B cell (primary cell): ENCODE data around the gene GCC2. TPM values are rescaled to one million over a fixed set of nuclear protein-coding genes. Genes with fewer than 3 reads are reported as not detected.

Experiments used
- ATAC-seq: fragments of 200-7000 bp; cut with Tn5 transposase; one replicate; pipeline ENCODE4 v1.10.0; 2021; ENCODE audit warnings: low read depth, mild to moderate bottlenecking, moderate number of reproducible peaks, moderate library complexity
- CTCF ChIA-PET: fragments of 350-600 bp; sonication (Branson Sonifier 250); formaldehyde crosslinking; loops from one replicate; lab custom pipeline; 2021; ENCODE audit warnings: antibody characterized with exemption, inconsistent platforms; lab: Charles Lee
- POLR2A ChIA-PET: fragments of 350-600 bp; sonication (Branson Sonifier 250); formaldehyde crosslinking; loops from one replicate; lab custom pipeline; 2021; ENCODE audit warnings: antibody characterized with exemption; lab: Charles Lee
- DNase-seq: peaks from one replicate; pipeline ENCODE4 v3.0.0; 2013
- H2AFZ ChIP-seq: 2 replicates; pipeline ENCODE4 v1.6.1; 2012; ENCODE audit warnings: mild to moderate bottlenecking, low read depth, low read length; ENCODE audit not compliant: insufficient read depth, poor library complexity, severe bottlenecking
- H3K27ac ChIP-seq, 2 donors: 1 replicate in 1 of 2; 2 replicates in 1 of 2; pipeline ENCODE4 v1.5.1; 2012 to 2013; ENCODE audit warnings: low read length in 2 of 2, mild to moderate bottlenecking in 2 of 2, moderate library complexity in 1 of 2
- H3K27me3 ChIP-seq, 4 experiments: fragments of 200-600 bp in 1 of 4; sonication (generic) in 1 of 4; replicated peaks in 1 of 4; 1 replicate in 2 of 4; 2 replicates in 2 of 4; pipeline versions ENCODE4 v1.6.1 to v1.7.0; 2013 to 2016; ENCODE audit warnings: low read length in 3 of 4, mild to moderate bottlenecking in 2 of 4, mixed read lengths in 1 of 4, moderate library complexity in 1 of 4; ENCODE audit not compliant: insufficient read depth in 4 of 4, control insufficient read depth in 3 of 4; ENCODE audit errors: control extremely low read depth in 1 of 4
- H3K36me3 ChIP-seq, 2 experiments: replicated peaks in 1 of 2; 1 replicate in 1 of 2; 2 replicates in 1 of 2; pipeline versions ENCODE4 v1.6.1 to v1.7.1; 2013; ENCODE audit warnings: low read length in 1 of 2; ENCODE audit not compliant: insufficient read depth in 2 of 2, control insufficient read depth in 1 of 2; ENCODE audit errors: control extremely low read depth in 1 of 2, extremely low read depth in 1 of 2
- H3K4me1 ChIP-seq, 2 donors: fragments of 200-600 bp in 1 of 2; sonication (generic) in 1 of 2; 1 replicate in 1 of 2; 2 replicates in 1 of 2; pipeline versions ENCODE4 v1.5.1 to v1.6.1; 2013 to 2017; ENCODE audit warnings: low read length in 2 of 2; ENCODE audit not compliant: control insufficient read depth in 2 of 2, insufficient read depth in 2 of 2
- H3K4me2 ChIP-seq: replicated peaks from 2 replicates; pipeline ENCODE3; 2012; ENCODE audit warnings: mild to moderate bottlenecking, low read depth, low read length; ENCODE audit not compliant: poor library complexity, severe bottlenecking
- H3K4me3 ChIP-seq, 5 experiments: fragments of 200-600 bp in 1 of 5; sonication (generic) in 1 of 5; 1 replicate in 3 of 5; 2 replicates in 2 of 5; pipeline versions ENCODE4 v1.5.1 to v1.7.0; 2011 to 2016; ENCODE audit warnings: low read length in 4 of 5, mild to moderate bottlenecking in 4 of 5, low read depth in 2 of 5, control low read depth in 1 of 5, moderate library complexity in 1 of 5; ENCODE audit not compliant: insufficient read depth in 1 of 5; ENCODE audit errors: control extremely low read depth in 1 of 5, extremely low read depth in 1 of 5
- H3K79me2 ChIP-seq: fragments of 200-600 bp; sonication (generic); one replicate; pipeline ENCODE4 v1.6.0; 2016; ENCODE audit warnings: low read length; ENCODE audit not compliant: control insufficient read depth, insufficient read depth
- H3K9ac ChIP-seq: fragments of 200-600 bp; sonication (generic); 2 replicates; pipeline ENCODE4 v1.6.1; 2017; ENCODE audit warnings: mild to moderate bottlenecking, low read length, moderate library complexity
- H3K9me3 ChIP-seq, 3 donors: one replicate each; pipeline versions ENCODE4 v1.6.1 to v1.7.1; 2013; ENCODE audit warnings: low read length in 2 of 3; ENCODE audit not compliant: control insufficient read depth in 2 of 3, insufficient read depth in 1 of 3; ENCODE audit errors: control extremely low read depth in 1 of 3
- H4K20me1 ChIP-seq: 2 replicates; pipeline ENCODE4 v1.6.0; 2012; ENCODE audit warnings: mild to moderate bottlenecking, low read length; ENCODE audit not compliant: insufficient read depth, control insufficient read depth, poor library complexity, severe bottlenecking
- H3K27ac Mint-ChIP-seq: one replicate; pipeline ENCODE4 v1.8.0; 2021; ENCODE audit warnings: mixed read lengths
- H3K27me3 Mint-ChIP-seq: one replicate; pipeline ENCODE4 v1.8.0; 2021; ENCODE audit warnings: mixed read lengths
- H3K4me1 Mint-ChIP-seq: one replicate; pipeline ENCODE4 v1.8.0; 2021; ENCODE audit warnings: mixed read lengths
- H3K4me3 Mint-ChIP-seq: one replicate; pipeline ENCODE4 v1.8.0; 2021; ENCODE audit warnings: mixed read lengths
- H3K9me3 Mint-ChIP-seq: one replicate; pipeline ENCODE4 v1.8.0; 2022; ENCODE audit warnings: mixed read lengths; ENCODE audit not compliant: insufficient read depth
- CTCF ChIP-seq: fragments of 200-600 bp; IDR thresholded peaks from one replicate; pipeline ENCODE4 v1.8.0; 2022; ENCODE audit warnings: antibody characterized with exemption, mild to moderate bottlenecking
- EZH2 ChIP-seq: IDR thresholded peaks from 2 replicates; pipeline ENCODE4 v1.6.1; 2012; ENCODE audit warnings: borderline replicate concordance, low read depth, mild to moderate bottlenecking, moderate library complexity, low read length; ENCODE audit not compliant: insufficient read depth, poor library complexity, severe bottlenecking
- WGBS: methylation state at CpG from one replicate; pipeline ENCODE4 v1.1.5; 2013; ENCODE audit warnings: missing lambda C conversion rate; ENCODE audit not compliant: insufficient coverage; 5-methylcytosine and 5-hydroxymethylcytosine counted together
- intact Hi-C: fragments of 100-400 bp; cut with micrococcal nuclease; formaldehyde crosslinking; loops from one replicate; pipeline ENCODE4 v1.10.0; 2022
- polyA plus RNA-seq: library from polyadenylated mRNA; depleted of rRNA; stranded (reverse); fragments of >200 nt; gene quantifications from 2 replicates; pipeline ENCODE4 v1.2.3, GENCODE V29; 2012
- total RNA-seq, 2 donors: library from RNA; stranded (reverse); fragments of 120-200 nt in 1 of 2; gene quantifications; 1 replicate in 1 of 2; 2 replicates in 1 of 2; pipeline versions ENCODE4 v1.2.3 to v1.2.4, GENCODE V29; 2013 to 2022

Gene GCC2
- total and polyA plus RNA-seq, 2 donors (not counting 1 experiment from before 2014, with no cell fraction given), result 12.3 to 87.9 TPM

GRCh38 chr2:108541451-108541850 lies 92.4 kb downstream of the GCC2 start:
- H2AFZ ChIP-seq, result no peak overlapping the region
- no CpG with 5 or more reads among the region's 4 CpGs for WGBS
- H4K20me1 ChIP-seq, result no peaks in the 10 kb centered on the region
- no peak overlapping the region for H3K9ac ChIP-seq
- intact Hi-C loops, result no loop called here
- peaks cover 41% of the 10 kb centered on the region for H3K79me2 ChIP-seq
- no peak for DNase-seq
- ChIA-PET CTCF (interaction anchor here (1.1 kb wide), 1 partner anchor 43 kb away, joined by 3 read pairs; no protein-coding TSS in a partner anchor), POLR2A (interaction anchor here (1.4 kb wide), 1 partner anchor 8 kb away, joined by 4 read pairs; no protein-coding TSS in a partner anchor)
- peaks cover 0 to 5% of the 10 kb centered on the region in 2 experiments for H3K36me3 ChIP-seq
- no peak for ATAC-seq
- TF ChIP-seq EZH2 (no peak), CTCF (no peak)
- no peaks in the 10 kb centered on the region for H3K27me3 ChIP-seq
- no peaks in the 10 kb centered on the region for H3K4me1 ChIP-seq
- peaks cover 5% of the 10 kb centered on the region for H3K4me1 Mint-ChIP-seq
- H3K4me3 Mint-ChIP-seq, result no peak overlapping the region
- no peak overlapping the region for H3K4me3 ChIP-seq
- no peaks in the 10 kb centered on the region for H3K9me3 Mint-ChIP-seq
- no peak overlapping the region for H3K4me2 ChIP-seq
- H3K27ac ChIP-seq, result no peak overlapping the region
- no peak overlapping the region for H3K27ac Mint-ChIP-seq
- H3K27me3 Mint-ChIP-seq, result no peaks in the 10 kb centered on the region
- H3K9me3 ChIP-seq, result no peaks in the 10 kb centered on the region

- TF ChIP-seq CTCF (no peak), EZH2 (no peak)
- Histone ChIP-seq H4K20me1 (peaks cover 2% of the 10 kb centered on the region), H3K9ac (no peak overlapping the region), H3K4me3 (no peak overlapping the region), H3K36me3 (peaks cover 0 to 6% of the 10 kb centered on the region in 2 experiments), H3K4me2 (no peak overlapping the region), H2AFZ (no peak overlapping the region), H3K9me3 (no peaks in the 10 kb centered on the region), H3K27ac (no peak overlapping the region), H3K27me3 (no peaks in the 10 kb centered on the region), H3K79me2 (peaks cover 39% of the 10 kb centered on the region), H3K4me1 (no peaks in the 10 kb centered on the region)
- H3K27ac Mint-ChIP-seq, result no peak overlapping the region
- ChIA-PET POLR2A (interaction anchor here (1.4 kb wide), 1 partner anchor 9 kb away, joined by 4 read pairs; no protein-coding TSS in a partner anchor), CTCF (interaction anchor here (1.1 kb wide), 1 partner anchor 42 kb away, joined by 3 read pairs; no protein-coding TSS in a partner anchor)
- H3K27me3 Mint-ChIP-seq, result no peaks in the 10 kb centered on the region
- H3K9me3 Mint-ChIP-seq, result no peaks in the 10 kb centered on the region
- DNase-seq (no peak), ATAC-seq (no peak)
- H3K4me1 Mint-ChIP-seq, result peaks cover 3% of the 10 kb centered on the region
- 60% methylated on average over 1 of the region's 4 CpGs for WGBS
- H3K4me3 Mint-ChIP-seq, result no peak overlapping the region
- intact Hi-C loops, result no loop called here
These were observed 93.1 kb downstream of the GCC2 start for GRCh38 chr2:108542071-108542470.
